ENCODE data around the gene MLANA. TPM values are rescaled to one million over a fixed set of nuclear protein-coding genes. Genes with fewer than 3 reads are reported as not detected.

The MLANA gene
- total RNA-seq, 1 donor from 2014 or later = not detected

- ATAC-seq (no peak), DNase-seq (no peak)
- H3K4me3 ChIP-seq = no peak overlapping the region
- intact Hi-C loops (cut with DNase I) = no loop called here
- H3K36me3 ChIP-seq = peaks cover 38% of the 10 kb centered on the region
- H3K27me3 ChIP-seq = no peaks in the 10 kb centered on the region
- no peak overlapping the region for H3K27ac ChIP-seq
- TF ChIP-seq, protein P1, sequence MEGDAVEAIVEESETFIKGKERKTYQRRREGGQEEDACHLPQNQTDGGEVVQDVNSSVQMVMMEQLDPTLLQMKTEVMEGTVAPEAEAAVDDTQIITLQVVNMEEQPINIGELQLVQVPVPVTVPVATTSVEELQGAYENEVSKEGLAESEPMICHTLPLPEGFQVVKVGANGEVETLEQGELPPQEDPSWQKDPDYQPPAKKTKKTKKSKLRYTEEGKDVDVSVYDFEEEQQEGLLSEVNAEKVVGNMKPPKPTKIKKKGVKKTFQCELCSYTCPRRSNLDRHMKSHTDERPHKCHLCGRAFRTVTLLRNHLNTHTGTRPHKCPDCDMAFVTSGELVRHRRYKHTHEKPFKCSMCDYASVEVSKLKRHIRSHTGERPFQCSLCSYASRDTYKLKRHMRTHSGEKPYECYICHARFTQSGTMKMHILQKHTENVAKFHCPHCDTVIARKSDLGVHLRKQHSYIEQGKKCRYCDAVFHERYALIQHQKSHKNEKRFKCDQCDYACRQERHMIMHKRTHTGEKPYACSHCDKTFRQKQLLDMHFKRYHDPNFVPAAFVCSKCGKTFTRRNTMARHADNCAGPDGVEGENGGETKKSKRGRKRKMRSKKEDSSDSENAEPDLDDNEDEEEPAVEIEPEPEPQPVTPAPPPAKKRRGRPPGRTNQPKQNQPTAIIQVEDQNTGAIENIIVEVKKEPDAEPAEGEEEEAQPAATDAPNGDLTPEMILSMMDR (IDR thresholded peaks at IDR 0.05) = no peak
- no peaks in the 10 kb centered on the region for H3K4me1 ChIP-seq
- H3K9me3 ChIP-seq = no peaks in the 10 kb centered on the region
Observed at GRCh38 chr9:5918460-5918859, 27.8 kb downstream of the MLANA start.

GRCh38 chr9:5920860-5921328 lies 30.2 kb downstream of the MLANA start:
- ATAC-seq (no peak), DNase-seq (no peak)
- H3K4me1 ChIP-seq = no peaks in the 10 kb centered on the region
- H3K27ac ChIP-seq = no peak overlapping the region
- no peaks in the 10 kb centered on the region for H3K9me3 ChIP-seq
- TF ChIP-seq, protein P1 (IDR thresholded peaks at IDR 0.05) = no peak
- no peaks in the 10 kb centered on the region for H3K27me3 ChIP-seq
- H3K36me3 ChIP-seq = peaks cover 50% of the 10 kb centered on the region
- H3K4me3 ChIP-seq = no peak overlapping the region
- intact Hi-C loops (cut with DNase I) = no loop called here

DNA sequence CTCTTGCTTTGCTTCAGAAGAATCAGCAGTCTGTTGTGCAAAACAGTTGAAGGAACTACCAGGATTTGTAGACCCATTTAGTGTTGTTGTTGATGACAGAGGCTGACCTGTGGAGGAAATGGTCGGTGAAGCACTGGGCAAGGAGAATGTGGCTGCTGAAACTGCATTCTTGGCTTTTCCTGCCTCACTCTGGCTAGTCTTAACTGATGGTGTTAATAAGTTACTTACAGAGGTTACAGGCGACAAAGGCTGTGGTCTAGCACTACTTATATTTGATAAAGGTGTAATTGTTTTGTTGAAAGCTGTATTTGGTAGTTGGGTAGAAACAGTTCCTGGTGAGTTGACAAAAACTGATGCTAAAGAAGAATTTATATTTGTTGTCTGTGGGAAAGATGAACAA lies 31.5 kb downstream of the MLANA start:
- no peaks in the 10 kb centered on the region for H3K4me1 ChIP-seq
- DNase-seq (no peak), ATAC-seq (no peak)
- TF ChIP-seq, protein P1 (IDR thresholded peaks at IDR 0.05) = no peak
- H3K27ac ChIP-seq = no peak overlapping the region
- no peaks in the 10 kb centered on the region for H3K27me3 ChIP-seq
- peaks cover 50% of the 10 kb centered on the region for H3K36me3 ChIP-seq
- H3K4me3 ChIP-seq = no peak overlapping the region
- intact Hi-C loops (cut with DNase I) = no loop called here
- no peaks in the 10 kb centered on the region for H3K9me3 ChIP-seq

DNA sequence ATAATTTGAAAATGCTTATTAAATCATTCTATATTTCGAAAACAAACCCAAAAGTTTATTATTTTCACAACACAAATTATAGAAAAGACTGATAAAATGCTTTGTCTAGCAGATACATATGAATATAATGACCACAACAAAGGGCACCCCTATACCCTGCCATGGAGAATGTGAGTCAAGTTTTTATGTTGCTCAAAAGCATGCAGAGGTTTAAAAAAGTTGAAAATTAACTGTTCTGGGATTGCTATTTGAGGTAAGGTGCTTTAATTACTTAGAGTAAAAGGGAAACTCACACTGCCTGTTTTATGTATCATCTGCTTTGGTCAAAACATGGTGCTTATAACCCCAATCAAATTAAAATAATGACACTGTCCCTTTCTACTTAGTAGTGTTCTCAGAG lies 41.0 kb downstream of the MLANA start:
- TF ChIP-seq, protein P1 (IDR thresholded peaks at IDR 0.05) = no peak

DNA sequence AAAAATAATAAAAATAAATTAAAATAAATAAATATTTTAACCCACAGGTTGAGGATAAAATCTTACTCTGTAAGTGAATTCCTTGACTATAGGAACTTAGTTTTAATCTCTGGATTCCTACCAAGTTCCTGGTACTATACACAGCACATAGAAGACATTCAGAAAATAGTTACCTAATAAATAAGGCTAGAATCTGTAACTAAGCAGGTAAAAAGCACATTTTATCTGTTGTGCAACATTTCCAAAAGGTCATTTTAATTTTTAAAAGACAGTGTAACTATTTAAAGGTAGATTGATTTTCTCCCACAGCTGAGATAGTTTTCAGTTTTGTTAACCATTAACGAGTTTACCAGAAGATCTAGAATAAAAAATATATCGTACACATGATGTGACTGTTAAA lies 47.8 kb downstream of the MLANA start:
- Histone ChIP-seq H3K9me3 (no peaks in the 10 kb centered on the region), H3K27me3 (no peaks in the 10 kb centered on the region), H3K36me3 (peaks cover 15% of the 10 kb centered on the region), H3K4me3 (no peak overlapping the region), H3K4me1 (no peaks in the 10 kb centered on the region), H3K27ac (no peak overlapping the region)
- TF ChIP-seq, protein P1 (IDR thresholded peaks at IDR 0.05) = no peak
- DNase-seq = no peak
- no peak for ATAC-seq
- intact Hi-C loops (cut with DNase I) = no loop called here

More for the DNA sequence above, 41.0 kb downstream of the MLANA start:
- no peaks in the 10 kb centered on the region for H3K27me3 ChIP-seq
- no peak overlapping the region for H3K4me3 ChIP-seq
- H3K27ac ChIP-seq = no peak overlapping the region
- DNase-seq (no peak), ATAC-seq (no peak)
- peaks cover 22% of the 10 kb centered on the region for H3K36me3 ChIP-seq
- H3K4me1 ChIP-seq = no peaks in the 10 kb centered on the region
- H3K9me3 ChIP-seq = no peaks in the 10 kb centered on the region
- intact Hi-C loops (cut with DNase I) = no loop called here

GRCh38 chr9:5939530-5939929 lies 48.8 kb downstream of the MLANA start:
- no peak overlapping the region for H3K4me3 ChIP-seq
- DNase-seq (no peak), ATAC-seq (no peak)
- intact Hi-C loops (cut with DNase I) = no loop called here
- H3K27me3 ChIP-seq = no peaks in the 10 kb centered on the region
- no peak overlapping the region for H3K27ac ChIP-seq
- peaks cover 8% of the 10 kb centered on the region for H3K36me3 ChIP-seq
- H3K9me3 ChIP-seq = no peaks in the 10 kb centered on the region
- no peaks in the 10 kb centered on the region for H3K4me1 ChIP-seq
- TF ChIP-seq, protein P1 (IDR thresholded peaks at IDR 0.05) = no peak
